K562 (cell line): ENCODE data around the gene NIPBL. TPM values are rescaled to one million over a fixed set of nuclear protein-coding genes. Genes with fewer than 3 reads are reported as not detected.

Experiments
- CHD4 ChIP-seq: fragments of 200-600 bp; sonication (generic); IDR thresholded peaks from 3 replicates; pipeline ENCODE4 v1.6.1; 2012; ENCODE audit warnings: low read depth, mild to moderate bottlenecking, mixed read lengths, low read length, inconsistent platforms; ENCODE audit not compliant: insufficient read depth, insufficient replicate concordance, poor library complexity, severe bottlenecking
- CREB3 ChIP-seq: fragments of 450-650 bp; conservative IDR thresholded peaks from 2 replicates; pipeline ENCODE4 v1.6.1; 2016; ENCODE audit warnings: missing genetic modification characterization, low read depth, mild to moderate bottlenecking, missing compliant biosample characterization, moderate library complexity
- DLX4 ChIP-seq: fragments of 250-450 bp; sonication (Bioruptor Pico); IDR thresholded peaks from 2 replicates; pipeline ENCODE4 v1.6.1; 2021; ENCODE audit warnings: mild to moderate bottlenecking
- HIVEP1 ChIP-seq: fragments of 250-450 bp; sonication (Bioruptor Pico); IDR thresholded peaks from 2 replicates; pipeline ENCODE4 v1.4.0; 2020; ENCODE audit warnings: mild to moderate bottlenecking
- ID3 ChIP-seq, 2 experiments: fragments of 250-450 bp in 1 of 2; fragments of 450-650 bp in 1 of 2; sonication (Bioruptor Pico) in 1 of 2; IDR thresholded peaks; 2 replicates each; pipeline versions ENCODE4 v1.6.1 to v1.8.0; 2016 to 2021; ENCODE audit warnings: mild to moderate bottlenecking in 2 of 2, moderate library complexity in 2 of 2, missing compliant biosample characterization in 1 of 2, missing genetic modification characterization in 1 of 2
- KDM1A ChIP-seq, 2 experiments: fragments of 450-650 bp; IDR thresholded peaks; 2 replicates each; pipeline ENCODE4 v1.6.1; 2016; ENCODE audit warnings: mild to moderate bottlenecking in 2 of 2
- KLF13 ChIP-seq: fragments of 450-650 bp; IDR thresholded peaks from 2 replicates; pipeline ENCODE4 v1.6.1; 2016; ENCODE audit warnings: missing genetic modification characterization, low read depth, mild to moderate bottlenecking, missing compliant biosample characterization, moderate library complexity, borderline replicate concordance
- MAFF ChIP-seq: IDR thresholded peaks from 2 replicates; pipeline ENCODE4 v1.6.1; 2012; ENCODE audit warnings: low read length, improper control_type of control experiment
- NR2C2 ChIP-seq, 2 experiments: fragments of 200-800 bp in 1 of 2; sonication (Bioruptor generic) in 1 of 2; sonication (generic) in 1 of 2; formaldehyde crosslinking in 1 of 2; IDR thresholded peaks; 2 replicates each; pipeline versions ENCODE4 v1.6.1 to v1.8.0; 2016 to 2022; ENCODE audit warnings: mild to moderate bottlenecking in 1 of 2, missing compliant biosample characterization in 1 of 2, missing genetic modification characterization in 1 of 2, missing genetic modification reagents in 1 of 2
- PHF8 ChIP-seq: fragments of 200-600 bp; sonication (generic); IDR thresholded peaks from 2 replicates; pipeline ENCODE4 v1.6.1; 2012; ENCODE audit warnings: mixed run types, mild to moderate bottlenecking, inconsistent platforms, low read length, moderate library complexity, borderline replicate concordance
- RBFOX2 ChIP-seq: fragments of 200-400 bp; formaldehyde crosslinking; IDR thresholded peaks from 2 replicates; pipeline ENCODE4 v1.6.1; 2017; ENCODE audit warnings: low read depth, mild to moderate bottlenecking, low read length, moderate library complexity
- RBM15 ChIP-seq: fragments of 200-400 bp; formaldehyde crosslinking; IDR thresholded peaks from 2 replicates; pipeline ENCODE4 v1.6.1; 2018; ENCODE audit warnings: mild to moderate bottlenecking, low read length, moderate library complexity; ENCODE audit not compliant: insufficient read depth
- SMARCA5 ChIP-seq: fragments of 450-650 bp; IDR thresholded peaks from 2 replicates; pipeline ENCODE4 v1.6.1; 2016
- STAT5A ChIP-seq: IDR thresholded peaks from 2 replicates; pipeline ENCODE4 v1.6.1; 2012; ENCODE audit warnings: low read length, inconsistent platforms, borderline replicate concordance
- ZNF121 ChIP-seq: sonication (generic); formaldehyde crosslinking; conservative IDR thresholded peaks from 2 replicates; pipeline ENCODE4 v1.8.0; 2022; ENCODE audit warnings: missing genetic modification reagents
- ZNF140 ChIP-seq: fragments of 250-450 bp; sonication (Bioruptor Pico); IDR thresholded peaks from 2 replicates; pipeline ENCODE4 v1.8.0; 2021; ENCODE audit warnings: moderate library complexity, mild to moderate bottlenecking, inconsistent platforms
- ZNF253 ChIP-seq: fragments of 250-450 bp; sonication (Bioruptor Pico); conservative IDR thresholded peaks from 2 replicates; pipeline ENCODE4 v1.6.1; 2021; ENCODE audit warnings: mild to moderate bottlenecking
- ZNF436 ChIP-seq: fragments of 250-450, 450-650 bp; sonication (Bioruptor Pico); formaldehyde crosslinking; IDR thresholded peaks from 2 replicates; pipeline ENCODE4 v1.7.0; 2020; ENCODE audit warnings: mild to moderate bottlenecking
- ZNF785 ChIP-seq: fragments of 250-450 bp; sonication (Bioruptor Pico); IDR thresholded peaks from 2 replicates; pipeline ENCODE4 v1.4.0; 2020; ENCODE audit warnings: mild to moderate bottlenecking
- polyA plus RNA-seq, 8 experiments: library from polyadenylated mRNA; depleted of rRNA in 4 of 8; stranded (reverse) in 5 of 8; unstranded in 3 of 8; fragments of >200 nt; fragmentation: Nextera tagmentation in 2 of 8; fragmentation: Illumina TruSeq in 1 of 8; extraction: Ambion mirVana in 2 of 8; extraction: Trizol in 1 of 8; gene quantifications; 2 replicates each; pipeline versions ENCODE4 v1.2.1 to v1.2.3, GENCODE V29; 2011 to 2014; ENCODE audit warnings: inconsistent platforms in 1 of 8, missing spikeins in 1 of 8
- total RNA-seq, 7 experiments: library from RNA; depleted of rRNA in 6 of 7; stranded (reverse); fragments of >200 nt in 6 of 7; fragmentation: Illumina TruSeq in 2 of 7; extraction: Trizol in 2 of 7; gene quantifications; 2 replicates each; pipeline versions ENCODE4 v1.2.1 to v1.2.3, GENCODE V29; 2011 to 2021; ENCODE audit warnings: low replicate concordance in 1 of 7
- TF ChIP-seq, protein P1 (sequence below): fragments of 150-350 bp; conservative IDR thresholded peaks from 2 replicates; pipeline ENCODE4 v1.6.1; 2014; ENCODE audit warnings: low read length
- TF ChIP-seq, protein P2 (sequence below): sonication (generic); formaldehyde crosslinking; IDR thresholded peaks from 2 replicates; pipeline ENCODE4 v1.8.0; 2023; ENCODE audit warnings: mild to moderate bottlenecking, missing genetic modification reagents

The NIPBL gene
- total and polyA plus RNA-seq, 9 of the 15 experiments (the other 6 are each of a cell fraction or from before 2014, with no cell fraction given): 12.9 to 56.7 (median 38.9) TPM

- TF ChIP-seq KDM1A (IDR thresholded peaks at IDR 0.05) (no peak), ZNF436 (CRISPR knock-in tag) (no peak), ZNF140 (CRISPR knock-in tag) (no peak), CHD4 (no peak), ZNF121 (CRISPR knock-in tag) (no peak), NR2C2 (CRISPR knock-in tag; IDR thresholded peaks at IDR 0.05) (no peak; the same call in none of the 2 replicates), NR2C2 (tag; IDR thresholded peaks at IDR 0.05) (no peak), CREB3 (tag) (no peak), KLF13 (tag) (no peak), MAFF (no peak), ZNF253 (CRISPR knock-in tag) (no peak), STAT5A (no peak; the same call in 1 of the 2 replicates), DLX4 (CRISPR knock-in tag) (no peak), RBM15 (no peak), RBFOX2 (peak; percentile 94), HIVEP1 (CRISPR knock-in tag) (no peak), ZNF785 (CRISPR knock-in tag) (no peak), ID3 (CRISPR knock-in tag; IDR thresholded peaks at IDR 0.05) (no peak), ID3 (tag; IDR thresholded peaks at IDR 0.05) (peak; percentile 58; the same call in 1 of the 2 replicates), SMARCA5 (0 out of 2 replicates have a peak, but pooled peaks have one; percentile 8), PHF8 (peak; percentile 98)
- TF ChIP-seq, protein P1, sequence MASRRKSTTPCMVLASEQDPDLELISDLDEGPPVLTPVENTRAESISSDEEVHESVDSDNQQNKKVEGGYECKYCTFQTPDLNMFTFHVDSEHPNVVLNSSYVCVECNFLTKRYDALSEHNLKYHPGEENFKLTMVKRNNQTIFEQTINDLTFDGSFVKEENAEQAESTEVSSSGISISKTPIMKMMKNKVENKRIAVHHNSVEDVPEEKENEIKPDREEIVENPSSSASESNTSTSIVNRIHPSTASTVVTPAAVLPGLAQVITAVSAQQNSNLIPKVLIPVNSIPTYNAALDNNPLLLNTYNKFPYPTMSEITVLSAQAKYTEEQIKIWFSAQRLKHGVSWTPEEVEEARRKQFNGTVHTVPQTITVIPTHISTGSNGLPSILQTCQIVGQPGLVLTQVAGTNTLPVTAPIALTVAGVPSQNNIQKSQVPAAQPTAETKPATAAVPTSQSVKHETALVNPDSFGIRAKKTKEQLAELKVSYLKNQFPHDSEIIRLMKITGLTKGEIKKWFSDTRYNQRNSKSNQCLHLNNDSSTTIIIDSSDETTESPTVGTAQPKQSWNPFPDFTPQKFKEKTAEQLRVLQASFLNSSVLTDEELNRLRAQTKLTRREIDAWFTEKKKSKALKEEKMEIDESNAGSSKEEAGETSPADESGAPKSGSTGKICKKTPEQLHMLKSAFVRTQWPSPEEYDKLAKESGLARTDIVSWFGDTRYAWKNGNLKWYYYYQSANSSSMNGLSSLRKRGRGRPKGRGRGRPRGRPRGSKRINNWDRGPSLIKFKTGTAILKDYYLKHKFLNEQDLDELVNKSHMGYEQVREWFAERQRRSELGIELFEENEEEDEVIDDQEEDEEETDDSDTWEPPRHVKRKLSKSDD: peak; percentile 54; the same call in 1 of the 2 replicates
- TF ChIP-seq, protein P2, sequence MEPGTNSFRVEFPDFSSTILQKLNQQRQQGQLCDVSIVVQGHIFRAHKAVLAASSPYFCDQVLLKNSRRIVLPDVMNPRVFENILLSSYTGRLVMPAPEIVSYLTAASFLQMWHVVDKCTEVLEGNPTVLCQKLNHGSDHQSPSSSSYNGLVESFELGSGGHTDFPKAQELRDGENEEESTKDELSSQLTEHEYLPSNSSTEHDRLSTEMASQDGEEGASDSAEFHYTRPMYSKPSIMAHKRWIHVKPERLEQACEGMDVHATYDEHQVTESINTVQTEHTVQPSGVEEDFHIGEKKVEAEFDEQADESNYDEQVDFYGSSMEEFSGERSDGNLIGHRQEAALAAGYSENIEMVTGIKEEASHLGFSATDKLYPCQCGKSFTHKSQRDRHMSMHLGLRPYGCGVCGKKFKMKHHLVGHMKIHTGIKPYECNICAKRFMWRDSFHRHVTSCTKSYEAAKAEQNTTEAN: 0 out of 2 replicates have a peak, but pooled peaks have one; percentile 41
Measured at GRCh38 chr5:36876299-36876964, at the start of gene NIPBL (continued).
